IMR-90 (cell line): ENCODE results near the gene FAM193A. TPM values are rescaled to one million over a fixed set of nuclear protein-coding genes. Genes with fewer than 3 reads are reported as not detected.
A peak's percentile ranks its signal among the peaks of the same experiment; 100 is the strongest.

ENCODE experiments used
- ATAC-seq: fragments of 200-7000 bp; cut with Tn5 transposase; 2 replicates; pipeline ENCODE4 v1.9.1; 2020; ENCODE audit warnings: low read depth, mild to moderate bottlenecking, moderate library complexity
- BruUV-seq: library from RNA; stranded (reverse); fragments of 400-500 nt; replicated peaks from 2 replicates; lab custom pipeline; 2021; lab: Mats Ljungman, UMichigan
- CTCF ChIA-PET: fragments of 300-600 bp; formaldehyde crosslinking; extraction: SDS; loops from one replicate; lab custom pipeline; 2021; ENCODE audit warnings: antibody characterized with exemption; lab: Yijun Ruan, JAX
- POLR2A ChIA-PET: fragments of 300-600 bp; sonication (Branson Sonifier 250); formaldehyde crosslinking; loops from one replicate; lab custom pipeline; 2022; ENCODE audit warnings: antibody characterized with exemption; ENCODE audit not compliant: unreplicated experiment; lab: Charles Lee
- DNase-seq: peaks from one replicate; pipeline ENCODE4 v3.0.0; 2013
- H2AFZ ChIP-seq: replicated peaks from 2 replicates; pipeline ENCODE3; 2013; ENCODE audit warnings: low read length, mild to moderate bottlenecking; ENCODE audit not compliant: poor library complexity
- H2AK5ac ChIP-seq: 2 replicates; pipeline ENCODE4 v1.6.1; 2013; ENCODE audit warnings: low read depth, low read length, inconsistent platforms
- H2AK9ac ChIP-seq: replicated peaks from 2 replicates; pipeline ENCODE3; 2013; ENCODE audit warnings: mild to moderate bottlenecking, low read depth, low read length, moderate library complexity; ENCODE audit not compliant: poor library complexity
- H2BK120ac ChIP-seq: 2 replicates; pipeline ENCODE4 v1.6.1; 2013; ENCODE audit warnings: low read depth, low read length, inconsistent platforms
- H2BK15ac ChIP-seq: 3 replicates; pipeline ENCODE4 v1.6.1; 2013; ENCODE audit warnings: low read depth, low read length, inconsistent platforms
- H2BK20ac ChIP-seq: 2 replicates; pipeline ENCODE4 v1.6.1; 2013; ENCODE audit warnings: low read depth, mild to moderate bottlenecking, inconsistent platforms, low read length, moderate library complexity
- H2BK5ac ChIP-seq: 2 replicates; pipeline ENCODE4 v1.6.1; 2013; ENCODE audit warnings: mild to moderate bottlenecking, low read depth, low read length, inconsistent platforms; ENCODE audit not compliant: poor library complexity, severe bottlenecking
- H3K14ac ChIP-seq: replicated peaks from 2 replicates; pipeline ENCODE4 v1.6.1; 2013; ENCODE audit warnings: low read depth, low read length, inconsistent platforms
- H3K18ac ChIP-seq: 2 replicates; pipeline ENCODE4 v1.6.1; 2013; ENCODE audit warnings: low read depth, low read length, control low read depth
- H3K23ac ChIP-seq: 2 replicates; pipeline ENCODE4 v1.6.1; 2013; ENCODE audit warnings: low read depth, low read length, inconsistent platforms
- H3K27ac ChIP-seq: 2 replicates; pipeline ENCODE4 v1.5.1; 2013; ENCODE audit warnings: mild to moderate bottlenecking, control low read depth, low read length; ENCODE audit not compliant: insufficient read depth
- H3K27me3 ChIP-seq: 2 replicates; pipeline ENCODE4 v1.6.1; 2013; ENCODE audit warnings: low read length; ENCODE audit not compliant: control insufficient read depth, insufficient read depth
- H3K36me3 ChIP-seq: 2 replicates; pipeline ENCODE4 v1.6.1; 2013; ENCODE audit warnings: low read length, mixed read lengths; ENCODE audit not compliant: control insufficient read depth, insufficient read depth
- H3K4ac ChIP-seq: 2 replicates; pipeline ENCODE4 v1.6.1; 2013; ENCODE audit warnings: low read depth, low read length, inconsistent platforms
- H3K4me1 ChIP-seq: 2 replicates; pipeline ENCODE4 v1.6.1; 2013; ENCODE audit warnings: low read length, mixed read lengths; ENCODE audit not compliant: control insufficient read depth, insufficient read depth
- H3K4me2 ChIP-seq: 2 replicates; pipeline ENCODE4 v1.6.1; 2013; ENCODE audit warnings: low read depth, mild to moderate bottlenecking, control low read depth, low read length, moderate library complexity
- H3K4me3 ChIP-seq: 2 replicates; pipeline ENCODE4 v1.5.1; 2013; ENCODE audit warnings: low read depth, mild to moderate bottlenecking, control low read depth, low read length, moderate library complexity; ENCODE audit not compliant: insufficient read depth
- H3K56ac ChIP-seq: 2 replicates; pipeline ENCODE4 v1.6.1; 2013; ENCODE audit warnings: low read length, inconsistent platforms; ENCODE audit not compliant: insufficient read depth; ENCODE audit errors: extremely low read depth
- H3K79me1 ChIP-seq, 2 experiments: 2 replicates each; pipeline ENCODE4 v1.6.1; 2013; ENCODE audit warnings: low read length in 2 of 2, inconsistent platforms in 1 of 2, low read depth in 1 of 2
- H3K9ac ChIP-seq: 2 replicates; pipeline ENCODE4 v1.6.1; 2013; ENCODE audit warnings: low read depth, low read length, control low read depth
- H3K9me1 ChIP-seq: 2 replicates; pipeline ENCODE4 v1.6.1; 2013; ENCODE audit warnings: low read length, inconsistent platforms; ENCODE audit not compliant: insufficient read depth
- H3K9me3 ChIP-seq: 2 replicates; pipeline ENCODE4 v1.6.1; 2013; ENCODE audit warnings: low read length; ENCODE audit not compliant: control insufficient read depth, insufficient read depth
- H4K20me1 ChIP-seq: 2 replicates; pipeline ENCODE4 v1.6.1; 2013; ENCODE audit warnings: low read length, inconsistent platforms; ENCODE audit not compliant: insufficient read depth
- H4K5ac ChIP-seq: 2 replicates; pipeline ENCODE4 v1.6.1; 2013; ENCODE audit warnings: mild to moderate bottlenecking, low read depth, low read length, control low read depth
- H4K8ac ChIP-seq, 2 experiments: 2 replicates each; pipeline ENCODE4 v1.6.1; 2013; ENCODE audit warnings: low read depth in 2 of 2, low read length in 2 of 2, control low read depth in 1 of 2, inconsistent platforms in 1 of 2
- H4K91ac ChIP-seq: 2 replicates; pipeline ENCODE4 v1.6.1; 2013; ENCODE audit warnings: low read depth, low read length, inconsistent platforms; ENCODE audit not compliant: insufficient read depth
- BHLHE40 ChIP-seq: fragments of 150-350 bp; IDR thresholded peaks from 2 replicates; pipeline ENCODE4 v1.6.1; 2016; ENCODE audit warnings: mild to moderate bottlenecking, low read depth, low read length
- CEBPB ChIP-seq: IDR thresholded peaks from 2 replicates; pipeline ENCODE4 v1.6.1; 2012; ENCODE audit warnings: low read depth, low read length, improper control_type of control experiment
- FOS ChIP-seq: fragments of 150-350 bp; IDR thresholded peaks from 2 replicates; pipeline ENCODE4 v1.6.1; 2016; ENCODE audit warnings: low read depth, low read length
- MAFK ChIP-seq: IDR thresholded peaks from 2 replicates; pipeline ENCODE4 v1.6.1; 2012; ENCODE audit warnings: low read depth, low read length, improper control_type of control experiment
- MAZ ChIP-seq: IDR thresholded peaks from 2 replicates; pipeline ENCODE4 v1.6.1; 2012; ENCODE audit warnings: low read depth, mild to moderate bottlenecking, low read length, improper control_type of control experiment, moderate library complexity, borderline replicate concordance
- MXI1 ChIP-seq: IDR thresholded peaks from 2 replicates; pipeline ENCODE4 v1.6.1; 2012; ENCODE audit warnings: low read depth, mild to moderate bottlenecking, low read length, moderate library complexity, borderline replicate concordance
- NFE2L2 ChIP-seq: fragments of 150-350 bp; IDR thresholded peaks from 2 replicates; pipeline ENCODE4 v1.6.1; 2016; ENCODE audit warnings: low read depth, mild to moderate bottlenecking, low read length
- POLR2A ChIP-seq: IDR thresholded peaks from 2 replicates; pipeline ENCODE4 v1.6.1; 2012; ENCODE audit warnings: mild to moderate bottlenecking, low read depth, low read length
- SMC3 ChIP-seq: fragments of 150-350 bp; IDR thresholded peaks from 2 replicates; pipeline ENCODE4 v1.6.1; 2016; ENCODE audit warnings: low read depth, mild to moderate bottlenecking, antibody characterized with exemption, low read length, moderate library complexity
- USF2 ChIP-seq: fragments of 150-350 bp; IDR thresholded peaks from 2 replicates; pipeline ENCODE4 v1.6.1; 2017; ENCODE audit warnings: mild to moderate bottlenecking, antibody characterized with exemption, low read length, low read depth
- WGBS, 2 experiments: methylation state at CpG; one replicate each; pipeline versions ENCODE4 v1.1.5 to v1.1.7; 2013; ENCODE audit warnings: missing lambda C conversion rate in 2 of 2; ENCODE audit not compliant: insufficient read length in 1 of 2; ENCODE audit errors: extremely low coverage in 2 of 2; 5-methylcytosine and 5-hydroxymethylcytosine counted together
- dilution Hi-C: fragments of 300-500 bp; cut with HindIII; formaldehyde crosslinking; loops from one replicate; pipeline ENCODE4 v1.14.3; 2018; ENCODE audit warnings: low sequenced_read_pairs; ENCODE audit not compliant: unreplicated experiment
- in situ Hi-C: fragments of 300-500 bp; cut with MboI; formaldehyde crosslinking; loops from 3 replicates; pipeline ENCODE4 v1.14.3; 2019; ENCODE audit warnings: low sequenced_read_pairs, inconsistent platforms, mixed read lengths
- intact Hi-C: fragments of 100-400 bp; cut with micrococcal nuclease; formaldehyde crosslinking; loops from 2 replicates; pipeline ENCODE4 v1.10.0; 2022
- polyA plus RNA-seq, 3 experiments: library from polyadenylated mRNA; depleted of rRNA; stranded (reverse); fragments of >200 nt; gene quantifications; 2 replicates each; pipeline ENCODE4 v1.2.3, GENCODE V29; 2012; ENCODE audit warnings: low replicate concordance in 1 of 3
- total RNA-seq: library from RNA; depleted of rRNA; stranded (reverse); fragments of >200 nt; gene quantifications from 2 replicates; pipeline ENCODE4 v1.2.3, GENCODE V29; 2012

Gene FAM193A
- total and polyA plus RNA-seq, 2 of the 4 experiments (the other 2 are of a cell fraction) = 6.8 to 11.0 TPM

DNA sequence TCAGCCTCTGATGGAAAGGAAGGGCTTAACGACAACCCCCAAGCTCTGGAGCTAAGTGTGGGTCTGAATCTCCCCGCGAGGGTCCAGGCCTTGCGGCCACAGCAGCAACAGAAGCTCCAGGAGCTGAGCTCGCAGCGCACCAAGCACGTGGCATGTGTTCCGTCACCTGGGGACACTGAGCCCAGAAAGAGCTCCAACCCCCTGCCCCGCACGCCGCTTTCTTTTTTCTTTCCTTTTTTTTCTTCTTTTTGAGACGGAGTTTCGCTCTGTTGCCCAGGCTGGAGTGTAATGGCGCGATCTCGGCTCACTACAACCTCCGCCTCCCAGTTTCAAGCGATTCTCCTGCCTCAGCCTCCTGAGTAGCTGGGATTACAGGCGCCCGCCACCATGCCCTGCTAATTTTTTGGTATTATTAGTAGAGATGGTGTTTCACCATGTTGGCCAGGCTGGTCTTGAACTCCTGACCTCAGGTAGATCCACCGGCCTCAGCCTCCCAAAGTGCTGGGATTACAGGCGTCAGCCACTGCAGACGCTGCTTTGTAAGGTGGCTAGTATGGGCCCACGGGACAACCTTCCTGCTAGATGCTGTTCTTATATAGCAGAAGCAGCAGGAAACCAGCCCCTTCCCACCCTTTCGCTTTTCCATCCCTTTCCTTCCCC lies 220.4 kb downstream of the FAM193A start:
- H2AFZ ChIP-seq = peak overlapping the region; percentile 90
- H3K4ac ChIP-seq = peak overlapping the region; percentile 71
- intact Hi-C loops = no loop called here
- H3K9ac ChIP-seq = peak overlapping the region; percentile 50; the same call in 1 of the 2 replicates
- no peak overlapping the region for H2BK20ac ChIP-seq
- H4K5ac ChIP-seq = peak overlapping the region; percentile 50
- peak overlapping the region; percentile 36 for H2AK5ac ChIP-seq
- no peak overlapping the region for H3K23ac ChIP-seq
- H4K91ac ChIP-seq = 0 out of 2 replicates have a peak overlapping the region, but pooled peaks have one; percentile 29
- no peak overlapping the region for H2BK5ac ChIP-seq
- peak overlapping the region; percentile 26 to 93; a peak in 3 of 4 replicates for H4K8ac ChIP-seq
- H3K9me3 ChIP-seq = no peaks in the 10 kb centered on the region
- H2AK9ac ChIP-seq = peak overlapping the region; percentile 68
- peak overlapping the region; percentile 61 for H3K4me2 ChIP-seq
- H3K14ac ChIP-seq = peak overlapping the region; percentile 61
- TF ChIP-seq MAFK = no peak
- TF ChIP-seq BHLHE40 = no peak
- TF ChIP-seq NFE2L2 = no peak
- TF ChIP-seq POLR2A = no peak
- no peak for TF ChIP-seq MAZ
- TF ChIP-seq FOS = no peak
- TF ChIP-seq MXI1 = no peak
- no peak for TF ChIP-seq SMC3
- no peak for TF ChIP-seq USF2
- TF ChIP-seq CEBPB = no peak
- ChIA-PET POLR2A (no interaction called here), CTCF (no interaction called here)
- no peak overlapping the region for H2BK15ac ChIP-seq
- peaks cover 2% of the 10 kb centered on the region; the same call in 1 of the 2 replicates for H3K36me3 ChIP-seq
- WGBS, 2 experiments = 47% methylated on average over 9 of the region's 25 CpGs; no CpG with 5 or more reads in 1 of the 2 experiments
- H3K4me1 ChIP-seq = peaks cover 8% of the 10 kb centered on the region
- DNase-seq (no peak), ATAC-seq (no peak)
- H3K4me3 ChIP-seq = peak overlapping the region; percentile 32
- H2BK120ac ChIP-seq = peak overlapping the region; percentile 47; the same call in 1 of the 2 replicates
- H3K27ac ChIP-seq = peak overlapping the region; percentile 49
- H3K56ac ChIP-seq = no peak overlapping the region; the same call in 1 of the 2 replicates
- peaks cover 14% of the 10 kb centered on the region for H4K20me1 ChIP-seq
- H3K27me3 ChIP-seq = no peaks in the 10 kb centered on the region
- H3K79me1 ChIP-seq = peaks cover 25 to 38% of the 10 kb centered on the region in 2 experiments
- peak overlapping the region; percentile 3; the same call in 1 of the 2 replicates for H3K18ac ChIP-seq
- H3K9me1 ChIP-seq = peaks cover 21% of the 10 kb centered on the region
- in situ Hi-C loops = loop anchor here (25.0 kb wide), 1 partner anchor 280 kb away; no protein-coding TSS in a partner anchor
- dilution Hi-C loops = no loop called here
- BruUV-seq = no TSS peak
